ENCODE measurements around the gene TAGAP.

Gene TAGAP

GRCh38 chr6:159044899-159045727, at the start of gene TAGAP:
TAGAP (minus strand) TSS chr6:159044991; CDS start chr6:159044146, 845 bp downstream.
- DNase-seq = peak; percentile 83

DNA sequence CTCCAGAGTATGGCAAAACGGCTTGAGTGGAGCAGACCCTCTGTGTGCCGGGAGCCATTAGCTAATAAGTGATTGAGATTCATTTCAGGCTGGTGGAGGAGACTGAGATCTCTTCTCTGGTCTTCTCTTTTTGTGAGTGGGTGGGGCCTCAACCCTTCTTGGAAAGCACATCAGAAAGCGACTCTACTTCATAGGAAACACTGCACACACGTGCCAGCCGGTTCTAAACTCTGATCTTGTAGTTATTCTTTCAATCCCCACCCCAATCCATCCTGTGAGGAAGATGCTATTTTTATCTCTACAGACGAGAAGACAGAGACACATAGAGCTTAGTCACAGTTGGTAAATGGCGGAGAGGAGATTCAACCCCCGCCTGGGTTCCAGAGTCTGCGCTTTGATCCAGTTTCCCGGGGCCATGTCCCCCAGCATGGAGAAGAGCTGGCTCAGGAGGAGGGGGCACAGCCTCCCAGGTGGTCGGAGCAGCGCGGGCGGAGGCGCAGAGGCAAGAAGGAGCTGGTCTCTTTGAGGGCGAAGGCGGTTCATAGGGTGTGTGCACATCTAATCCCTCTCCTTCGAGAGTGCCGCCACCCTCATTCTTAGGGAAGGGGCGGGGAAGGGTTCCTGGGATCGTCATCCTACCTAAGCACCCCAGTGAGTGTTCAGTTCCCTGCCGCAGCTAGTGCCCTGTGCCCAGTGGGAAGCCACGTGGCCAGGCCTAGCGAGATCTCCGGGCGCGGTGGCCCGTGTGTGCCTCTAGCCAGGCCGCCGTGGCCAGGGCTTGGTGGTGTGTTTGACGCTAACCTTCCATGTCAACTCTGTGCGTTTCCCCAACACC, 49.0 kb upstream of the TAGAP start:
- no peak for DNase-seq

GRCh38 chr6:159092631-159093030, 47.8 kb upstream of the TAGAP start:
- peak; percentile 36 for DNase-seq

DNA sequence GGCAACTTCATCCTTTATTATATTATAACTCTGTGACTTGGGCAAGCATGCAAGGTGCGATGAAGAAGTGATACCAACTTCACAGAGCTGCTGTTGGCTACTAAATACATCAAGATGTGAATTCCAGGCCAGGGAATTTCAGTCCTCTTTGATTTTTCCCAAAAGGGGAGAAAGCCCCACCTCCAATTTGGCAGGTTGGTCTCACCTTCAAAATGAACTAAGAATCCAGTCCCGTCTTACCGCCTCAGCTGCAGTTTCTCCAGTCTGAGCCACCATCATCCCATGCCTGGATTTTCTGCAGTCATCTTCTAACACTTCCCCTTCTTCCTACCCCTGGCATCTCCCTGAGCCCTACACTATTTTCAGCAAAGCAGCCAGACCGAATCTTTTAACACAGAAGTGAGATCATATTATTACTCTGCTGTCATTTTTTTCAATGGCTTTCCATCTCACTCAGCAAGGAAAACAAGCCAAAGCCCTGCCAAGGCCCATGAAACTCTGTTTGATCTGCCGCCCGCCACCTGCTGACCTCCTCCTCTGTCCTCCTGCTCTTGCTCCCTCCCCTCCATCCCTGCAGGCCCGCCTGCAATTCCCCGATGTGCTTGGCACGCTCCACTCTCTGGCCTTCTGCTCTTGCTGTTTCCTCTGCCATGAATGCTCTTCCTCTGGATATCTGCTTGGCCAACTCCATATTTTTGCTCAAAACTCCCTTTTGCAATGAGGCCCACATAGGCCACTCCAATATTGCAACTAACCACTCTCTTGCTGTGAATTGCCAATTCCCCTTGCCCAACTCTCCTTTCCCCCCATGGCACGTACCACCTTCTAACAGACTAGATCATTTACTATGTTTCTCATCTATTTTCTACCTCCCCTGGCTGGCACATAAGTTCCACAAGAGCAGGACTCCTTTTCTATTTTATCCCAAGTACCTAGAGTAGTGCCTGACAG, 46.0 kb upstream of the TAGAP start:
- peak; percentile 12 for DNase-seq

GRCh38 chr6:159089909-159090308, 45.1 kb upstream of the TAGAP start:
- DNase-seq = peak; percentile 58

- peak; percentile 49 for DNase-seq
Measured at GRCh38 chr6:159089443-159089842, 44.7 kb upstream of the TAGAP start.

DNA sequence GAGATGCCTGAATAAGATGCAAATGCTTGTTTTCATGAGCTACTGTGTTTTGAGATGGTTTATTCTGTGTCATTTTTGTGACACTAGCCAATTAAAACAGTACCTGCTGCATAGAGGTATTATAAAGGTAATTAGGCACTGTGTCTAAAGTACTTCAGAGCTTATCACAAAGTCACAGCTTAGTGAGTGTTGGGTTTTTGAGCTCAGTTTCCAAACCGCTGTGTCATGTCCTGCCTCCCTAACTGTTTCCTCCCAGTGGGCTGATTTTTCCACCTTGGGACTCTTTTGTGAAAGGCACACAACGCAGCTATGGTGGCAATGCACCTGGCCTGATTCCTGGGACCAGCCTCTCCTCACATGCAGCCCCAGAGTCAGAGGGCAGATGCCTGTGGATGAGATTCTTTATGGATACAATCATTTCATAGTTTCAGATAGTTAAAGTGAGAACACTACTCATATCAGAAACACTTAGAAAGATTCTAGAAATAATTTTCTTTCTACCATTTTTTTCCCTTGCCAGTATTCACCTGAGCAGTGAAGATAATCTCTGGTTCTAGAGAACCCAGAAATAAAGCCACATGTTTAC, 41.3 kb upstream of the TAGAP start:
- DNase-seq = peak; percentile 51

- DNase-seq = peak; percentile 36
Measured at GRCh38 chr6:159085396-159085895, 40.7 kb upstream of the TAGAP start.

GRCh38 chr6:159084493-159085091, 39.8 kb upstream of the TAGAP start:
- no peak for DNase-seq

DNA sequence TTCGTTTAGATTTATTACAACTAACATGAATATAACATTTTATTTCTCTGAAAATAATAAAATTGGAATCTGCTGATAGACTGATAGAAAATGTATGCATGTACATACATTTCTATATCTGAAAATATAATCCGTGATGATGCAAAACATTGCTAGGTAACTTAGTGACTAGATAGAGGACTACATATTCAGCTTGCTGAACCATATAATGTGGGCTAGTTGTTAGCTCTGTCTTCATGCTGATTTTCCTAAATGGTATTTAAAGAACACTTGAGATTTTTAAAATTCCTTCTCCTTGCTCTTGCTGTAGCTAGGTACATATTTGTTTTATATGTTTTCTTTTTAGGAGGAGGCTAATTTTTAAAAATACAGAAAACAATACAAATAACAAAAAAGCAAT, 38.4 kb upstream of the TAGAP start:
- DNase-seq = no peak

- DNase-seq = no peak
Measured at GRCh38 chr6:159082039-159082815, 37.4 kb upstream of the TAGAP start.

- peak; percentile 59 for DNase-seq
Measured at GRCh38 chr6:159080217-159080976, 35.6 kb upstream of the TAGAP start.

GRCh38 chr6:159079367-159079766, 34.6 kb upstream of the TAGAP start:
- peak; percentile 47 for DNase-seq

DNA sequence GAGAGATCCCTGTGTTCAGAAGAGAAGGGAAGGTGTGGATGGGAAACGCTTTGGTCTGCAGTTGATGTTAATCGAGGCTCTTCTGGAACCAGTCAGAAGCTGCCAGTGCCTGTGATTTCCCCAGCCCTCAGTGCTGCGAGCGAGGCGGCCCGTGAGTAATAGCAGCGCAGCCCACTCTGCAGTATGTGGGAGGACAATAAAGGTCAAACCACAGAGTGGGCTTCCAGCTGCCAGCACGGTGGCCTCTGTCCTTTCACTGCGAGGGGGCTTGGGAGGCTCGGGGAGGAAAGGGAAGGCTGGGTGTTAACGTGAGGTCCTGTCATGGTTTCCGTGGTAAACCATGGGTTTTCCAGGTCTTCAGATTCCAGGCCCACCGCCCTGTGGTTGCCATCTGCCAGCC, 32.3 kb upstream of the TAGAP start:
- DNase-seq = peak; percentile 81

DNA sequence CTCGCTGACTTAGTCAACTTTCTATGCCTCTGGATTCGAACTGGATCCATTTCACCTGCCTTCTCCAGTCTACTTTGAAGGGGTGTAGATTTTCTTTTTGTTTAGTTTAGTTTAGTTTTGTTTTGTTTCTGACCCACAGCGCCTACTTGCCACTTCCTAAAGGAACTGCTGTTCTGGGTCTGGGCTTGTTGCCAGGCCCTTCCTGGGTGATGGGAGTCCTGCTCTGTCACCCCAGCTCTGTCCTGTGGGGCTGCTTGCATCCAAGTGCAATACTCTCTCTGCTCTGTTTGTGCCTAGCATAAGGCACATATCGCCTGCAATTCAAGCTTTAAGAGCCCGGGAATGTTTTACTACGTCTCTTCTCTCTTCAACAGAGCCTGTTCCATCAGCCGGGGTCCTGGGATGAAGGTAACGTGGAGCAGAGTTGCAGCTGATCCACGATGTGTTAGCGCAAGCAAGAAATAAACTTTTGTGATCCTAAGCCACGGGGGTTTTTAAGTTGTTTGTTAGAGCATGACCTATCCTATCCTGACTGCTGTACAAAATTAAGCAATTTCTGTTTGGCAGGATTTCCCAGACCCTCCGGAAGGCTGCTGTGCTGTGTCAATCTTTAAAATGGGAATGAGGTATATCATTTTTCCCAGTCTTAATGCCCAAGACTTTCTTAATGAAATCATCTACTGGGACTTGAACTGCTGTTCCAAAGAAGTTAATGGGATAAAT, 30.9 kb upstream of the TAGAP start:
- peak; percentile 49 for DNase-seq

- no peak for DNase-seq
Measured at GRCh38 chr6:159074876-159075275, 30.1 kb upstream of the TAGAP start.

DNA sequence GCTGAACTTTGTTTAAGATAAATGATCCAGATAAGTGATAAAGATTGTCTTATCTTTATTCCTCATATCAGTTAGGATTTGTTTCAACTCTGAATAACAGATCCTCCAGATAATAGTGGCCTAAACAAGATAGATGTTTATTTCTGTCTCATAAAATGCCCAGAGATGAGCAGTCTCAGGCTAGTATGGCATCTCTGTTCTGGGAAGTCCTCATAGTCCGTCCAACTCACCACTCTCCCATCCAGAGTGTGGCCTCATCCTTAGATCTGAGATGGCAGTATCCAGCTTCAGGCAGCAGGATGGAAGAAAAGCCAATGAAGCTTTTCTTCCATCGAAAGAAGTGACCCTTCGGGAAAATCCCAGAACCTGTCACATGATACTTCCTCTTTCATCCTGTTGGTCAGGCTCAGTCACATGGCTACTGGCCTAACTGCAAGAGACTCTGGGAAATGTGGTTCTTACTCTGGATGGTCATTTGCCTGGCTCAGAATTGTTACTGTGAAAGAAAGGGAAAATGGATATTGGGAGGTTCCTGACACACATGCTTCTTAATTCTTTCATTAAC, 29.4 kb upstream of the TAGAP start:
- DNase-seq = no peak

DNA sequence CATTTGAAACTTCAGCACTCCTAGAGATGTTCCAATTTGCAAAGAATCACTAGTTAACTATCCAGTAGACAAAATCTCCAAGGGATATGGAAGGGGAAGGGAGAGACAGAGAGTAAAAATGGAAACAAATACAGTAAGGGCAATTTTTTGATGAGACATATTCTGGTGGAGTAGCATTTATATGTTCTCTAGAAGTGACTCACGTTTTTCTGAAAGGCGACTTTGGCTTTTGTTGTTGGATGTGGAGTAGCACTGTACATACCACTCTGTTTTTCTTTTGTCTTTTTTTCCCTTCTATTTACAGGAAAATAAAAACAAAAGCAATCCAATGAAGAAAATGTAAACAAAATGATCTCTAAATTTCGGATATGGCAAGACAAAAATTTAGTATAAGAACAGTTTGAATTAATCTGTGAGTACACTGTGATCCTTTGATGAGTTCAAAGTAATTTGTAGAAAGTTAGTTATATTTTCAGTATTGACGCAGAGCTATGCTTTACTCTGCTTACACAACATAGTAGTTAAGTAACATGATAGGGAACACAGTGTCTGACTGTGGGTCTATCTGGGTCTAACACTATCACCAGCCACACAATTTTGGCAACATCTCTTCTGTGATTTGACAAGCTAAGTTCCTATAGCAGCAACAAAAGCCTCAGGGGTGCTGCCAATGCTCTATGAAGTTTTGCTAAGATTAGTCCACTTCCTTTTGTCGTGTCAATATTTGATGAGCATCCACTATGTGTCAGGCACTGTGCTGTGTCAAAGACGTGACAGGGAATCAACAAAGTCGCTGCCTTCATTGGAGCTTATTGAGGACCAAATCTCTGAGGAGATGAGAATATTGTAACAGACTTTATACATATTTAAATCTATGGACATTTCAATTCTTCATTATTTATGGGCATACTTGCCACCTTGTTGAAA, 27.3 kb upstream of the TAGAP start:
- DNase-seq = no peak

All from activated CD8-positive, alpha-beta memory T cell treated with anti-CD3 and anti-CD28 coated beads, Interleukin-2, amount 50 U/mL, for 48 hours (primary cell).